ENCODE data around the gene SORCS1.

Gene SORCS1

DNA sequence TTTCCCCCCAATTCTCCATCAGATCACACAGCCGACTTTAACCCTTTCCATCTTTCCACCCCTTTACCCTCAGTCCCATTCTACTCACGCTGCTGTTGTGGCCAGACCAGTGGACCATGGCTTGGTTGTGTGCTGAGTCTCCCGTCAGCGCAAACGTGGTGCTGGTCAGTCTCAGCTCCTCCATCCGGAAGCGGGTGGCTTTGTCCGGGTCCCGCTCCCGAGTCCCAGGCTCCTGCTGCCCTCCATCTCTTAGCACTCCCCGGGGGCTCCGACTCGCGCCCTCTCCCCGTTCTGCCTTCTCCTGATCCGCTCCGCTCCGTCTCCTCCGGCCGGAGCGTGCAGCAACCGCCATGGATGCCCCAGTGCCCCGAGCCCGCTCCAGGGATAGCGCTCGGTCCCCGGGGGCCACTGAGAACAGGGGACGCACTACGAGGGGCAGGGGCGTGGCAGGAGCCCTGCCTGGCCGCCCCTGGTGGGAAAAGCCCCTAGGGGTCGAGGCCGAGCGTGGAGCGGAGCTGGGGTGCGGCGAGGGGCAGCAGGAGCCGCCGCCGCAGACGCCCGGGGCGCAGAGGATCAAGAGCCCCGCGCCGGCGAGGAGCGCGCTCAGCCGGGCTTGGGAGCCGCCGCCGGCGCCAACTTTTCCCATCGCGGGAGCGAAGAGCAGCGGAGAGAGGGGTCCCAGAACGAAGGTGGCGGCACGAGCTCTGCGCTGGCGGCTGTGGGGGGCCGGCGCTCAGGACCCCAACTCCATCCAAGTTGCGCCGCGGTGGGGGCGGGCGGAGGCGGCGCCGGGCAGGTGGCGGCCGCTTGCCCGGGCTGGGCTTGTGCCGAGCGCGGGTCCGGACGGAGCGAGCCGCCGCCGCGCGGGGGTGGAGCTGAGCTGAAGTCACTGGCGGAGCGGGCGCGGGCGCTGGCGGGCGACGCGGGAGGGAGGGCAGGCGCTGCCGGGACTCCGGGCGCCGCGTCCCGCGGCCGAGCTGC, at the start of gene SORCS1:
TSS of gene SORCS1 (minus strand) at position 826 of the 981 bp plus-strand sequence.
- H3K79me2 ChIP-seq (ENCODE audit: low read length), result no peaks in the 10 kb centered on the region
- no peak for DNase-seq
- no peak within 1 kb of the TSS for H3K9ac ChIP-seq (ENCODE audit: low read length)
- no peaks in the 10 kb centered on the region for H4K20me1 ChIP-seq (ENCODE audit: insufficient read depth, low read length)
- H3F3A ChIP-seq (ENCODE audit: insufficient read depth, low read length), result no peaks in the 10 kb centered on the region
- no peaks in the 10 kb centered on the region for H3K27me3 ChIP-seq (replicated peaks; ENCODE audit: insufficient read depth, low read length)
- no peaks in the 10 kb centered on the region for H3K4me1 ChIP-seq (ENCODE audit: low read length)
- no peak within 1 kb of the TSS for H3K27ac ChIP-seq (ENCODE audit: low read length)
- no peak within 1 kb of the TSS for H3K4me3 ChIP-seq (ENCODE audit: low read length)
- TF ChIP-seq, protein P1, sequence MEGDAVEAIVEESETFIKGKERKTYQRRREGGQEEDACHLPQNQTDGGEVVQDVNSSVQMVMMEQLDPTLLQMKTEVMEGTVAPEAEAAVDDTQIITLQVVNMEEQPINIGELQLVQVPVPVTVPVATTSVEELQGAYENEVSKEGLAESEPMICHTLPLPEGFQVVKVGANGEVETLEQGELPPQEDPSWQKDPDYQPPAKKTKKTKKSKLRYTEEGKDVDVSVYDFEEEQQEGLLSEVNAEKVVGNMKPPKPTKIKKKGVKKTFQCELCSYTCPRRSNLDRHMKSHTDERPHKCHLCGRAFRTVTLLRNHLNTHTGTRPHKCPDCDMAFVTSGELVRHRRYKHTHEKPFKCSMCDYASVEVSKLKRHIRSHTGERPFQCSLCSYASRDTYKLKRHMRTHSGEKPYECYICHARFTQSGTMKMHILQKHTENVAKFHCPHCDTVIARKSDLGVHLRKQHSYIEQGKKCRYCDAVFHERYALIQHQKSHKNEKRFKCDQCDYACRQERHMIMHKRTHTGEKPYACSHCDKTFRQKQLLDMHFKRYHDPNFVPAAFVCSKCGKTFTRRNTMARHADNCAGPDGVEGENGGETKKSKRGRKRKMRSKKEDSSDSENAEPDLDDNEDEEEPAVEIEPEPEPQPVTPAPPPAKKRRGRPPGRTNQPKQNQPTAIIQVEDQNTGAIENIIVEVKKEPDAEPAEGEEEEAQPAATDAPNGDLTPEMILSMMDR (IDR thresholded peaks at IDR 0.05; ENCODE audit: low read length), result no peak
- TF ChIP-seq EZH2phosphoT487 (IDR thresholded peaks at IDR 0.05; ENCODE audit: low read length) (no peak), EZH2 (optimal IDR thresholded peaks at IDR 0.05; ENCODE audit: low read depth, low read length) (no peak)
- no peak within 1 kb of the TSS for H3K4me2 ChIP-seq (ENCODE audit: low read depth, low read length)
- no peak within 1 kb of the TSS for H2AFZ ChIP-seq (ENCODE audit: low read length)
- H3K9me3 ChIP-seq (replicated peaks; ENCODE audit: insufficient read depth, low read length), result no peaks in the 10 kb centered on the region
- H3K9me2 ChIP-seq (replicated peaks; ENCODE audit: insufficient read depth, low read length), result no peaks in the 10 kb centered on the region
- H3K36me3 ChIP-seq (replicated peaks; ENCODE audit: insufficient read depth, low read length), result no peaks in the 10 kb centered on the region

DNA sequence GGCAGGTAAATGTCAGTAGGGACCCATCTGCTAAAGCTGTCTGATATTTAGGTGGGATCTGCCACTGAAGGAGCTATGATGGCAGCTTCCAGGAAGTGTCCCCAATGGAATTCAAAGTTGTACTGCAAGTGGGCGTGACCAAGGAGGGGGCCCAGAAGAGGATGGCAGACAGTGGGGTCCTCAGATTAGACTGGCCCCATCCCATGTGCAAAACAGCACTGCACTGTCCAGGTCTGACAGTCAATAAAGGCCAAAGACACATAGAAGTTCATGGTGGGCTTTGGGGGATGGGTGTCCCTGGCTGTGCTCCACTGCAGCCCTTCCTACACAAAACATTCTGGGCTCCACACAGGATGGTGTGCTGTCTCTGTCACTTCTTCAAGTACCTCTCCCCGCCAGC, 49.8 kb upstream of the SORCS1 start:
- no peaks in the 10 kb centered on the region for H3K36me3 ChIP-seq (replicated peaks; ENCODE audit: insufficient read depth, low read length)
- H3K27ac ChIP-seq (ENCODE audit: low read length), result no peak overlapping the region
- no peak for DNase-seq
- no peak overlapping the region for H3K9ac ChIP-seq (ENCODE audit: low read length)
- H3K9me2 ChIP-seq (replicated peaks; ENCODE audit: insufficient read depth, low read length), result no peaks in the 10 kb centered on the region
- no peaks in the 10 kb centered on the region for H3K27me3 ChIP-seq (replicated peaks; ENCODE audit: insufficient read depth, low read length)
- no peaks in the 10 kb centered on the region for H4K20me1 ChIP-seq (ENCODE audit: insufficient read depth, low read length)
- H3F3A ChIP-seq (ENCODE audit: insufficient read depth, low read length), result no peaks in the 10 kb centered on the region
- H3K4me3 ChIP-seq (ENCODE audit: low read length), result no peak overlapping the region
- H2AFZ ChIP-seq (ENCODE audit: low read length), result no peak overlapping the region
- H3K79me2 ChIP-seq (ENCODE audit: low read length), result no peaks in the 10 kb centered on the region
- H3K9me3 ChIP-seq (replicated peaks; ENCODE audit: insufficient read depth, low read length), result no peaks in the 10 kb centered on the region
- no peaks in the 10 kb centered on the region for H3K4me1 ChIP-seq (ENCODE audit: low read length)
- no peak overlapping the region for H3K4me2 ChIP-seq (ENCODE audit: low read depth, low read length)
- no peak for TF ChIP-seq EZH2phosphoT487 (IDR thresholded peaks at IDR 0.05; ENCODE audit: low read length)

DNA sequence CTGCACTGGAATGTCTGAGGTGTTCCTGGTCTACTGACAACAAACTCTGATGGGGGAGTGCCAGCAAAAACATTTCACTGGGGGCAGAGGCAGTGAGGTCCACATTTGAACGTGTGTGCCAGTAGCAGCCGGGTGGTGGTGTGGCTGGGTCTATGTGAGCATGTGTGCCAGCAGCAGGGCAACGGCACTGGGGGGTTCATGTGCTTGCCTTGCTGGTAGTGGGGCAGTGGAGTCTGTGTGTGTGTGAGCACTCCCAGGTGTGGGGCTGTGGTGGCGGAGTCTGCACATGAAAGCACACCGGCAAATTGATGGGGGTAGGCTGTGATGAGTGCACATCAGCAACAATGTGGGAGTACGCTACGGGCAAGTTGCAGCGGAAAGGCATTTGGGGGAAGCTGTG, 49.4 kb upstream of the SORCS1 start:
- no peaks in the 10 kb centered on the region for H3K27me3 ChIP-seq (replicated peaks; ENCODE audit: insufficient read depth, low read length)
- H3K4me1 ChIP-seq (ENCODE audit: low read length), result no peaks in the 10 kb centered on the region
- H3F3A ChIP-seq (ENCODE audit: insufficient read depth, low read length), result no peaks in the 10 kb centered on the region
- no peaks in the 10 kb centered on the region for H3K9me2 ChIP-seq (replicated peaks; ENCODE audit: insufficient read depth, low read length)
- no peak overlapping the region for H3K4me3 ChIP-seq (ENCODE audit: low read length)
- no peak overlapping the region for H2AFZ ChIP-seq (ENCODE audit: low read length)
- no peaks in the 10 kb centered on the region for H3K36me3 ChIP-seq (replicated peaks; ENCODE audit: insufficient read depth, low read length)
- DNase-seq, result no peak
- no peaks in the 10 kb centered on the region for H4K20me1 ChIP-seq (ENCODE audit: insufficient read depth, low read length)
- no peak overlapping the region for H3K4me2 ChIP-seq (ENCODE audit: low read depth, low read length)
- H3K79me2 ChIP-seq (ENCODE audit: low read length), result no peaks in the 10 kb centered on the region
- H3K9me3 ChIP-seq (replicated peaks; ENCODE audit: insufficient read depth, low read length), result no peaks in the 10 kb centered on the region
- TF ChIP-seq EZH2phosphoT487 (IDR thresholded peaks at IDR 0.05; ENCODE audit: low read length) (no peak), EZH2 (optimal IDR thresholded peaks at IDR 0.05; ENCODE audit: low read depth, low read length) (no peak)
- TF ChIP-seq, protein P1 (IDR thresholded peaks at IDR 0.05; ENCODE audit: low read length), result no peak
- no peak overlapping the region for H3K27ac ChIP-seq (ENCODE audit: low read length)
- no peak overlapping the region for H3K9ac ChIP-seq (ENCODE audit: low read length)

DNA sequence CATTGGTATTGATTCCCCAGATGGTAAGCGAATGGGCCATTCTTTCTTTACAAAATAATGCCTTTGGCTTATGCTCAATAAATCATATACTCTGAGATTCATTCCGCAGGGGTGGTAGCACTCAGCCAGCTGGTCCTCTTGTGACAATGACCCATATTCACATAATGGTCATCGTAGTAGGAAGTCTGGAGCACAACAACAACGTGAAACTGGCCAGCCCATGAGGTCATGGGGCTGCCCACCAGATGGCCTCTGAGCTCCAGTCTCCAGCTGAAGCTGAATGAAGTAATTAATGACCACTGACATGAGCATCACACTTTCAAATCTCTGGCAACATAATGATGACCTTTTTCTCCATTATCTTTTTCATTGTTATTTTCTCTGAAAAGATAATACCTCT, 42.3 kb upstream of the SORCS1 start:
- Histone ChIP-seq H3K9me2 (replicated peaks; ENCODE audit: insufficient read depth, low read length) (no peaks in the 10 kb centered on the region), H4K20me1 (ENCODE audit: insufficient read depth, low read length) (no peaks in the 10 kb centered on the region)
- no peak for DNase-seq

More for the DNA sequence above, 42.3 kb upstream of the SORCS1 start:
- TF ChIP-seq EZH2 (optimal IDR thresholded peaks at IDR 0.05; ENCODE audit: low read depth, low read length) (no peak), EZH2phosphoT487 (IDR thresholded peaks at IDR 0.05; ENCODE audit: low read length) (no peak)
- TF ChIP-seq, protein P1 (IDR thresholded peaks at IDR 0.05; ENCODE audit: low read length), result no peak
- Histone ChIP-seq H3K27ac (ENCODE audit: low read length) (no peak overlapping the region), H3K4me2 (ENCODE audit: low read depth, low read length) (no peak overlapping the region), H3K4me1 (ENCODE audit: low read length) (no peaks in the 10 kb centered on the region), H3K9me3 (replicated peaks; ENCODE audit: insufficient read depth, low read length) (no peaks in the 10 kb centered on the region), H3F3A (ENCODE audit: insufficient read depth, low read length) (no peaks in the 10 kb centered on the region), H3K4me3 (ENCODE audit: low read length) (no peak overlapping the region), H3K27me3 (replicated peaks; ENCODE audit: insufficient read depth, low read length) (no peaks in the 10 kb centered on the region), H3K36me3 (replicated peaks; ENCODE audit: insufficient read depth, low read length) (no peaks in the 10 kb centered on the region), H3K9ac (ENCODE audit: low read length) (no peak overlapping the region), H2AFZ (ENCODE audit: low read length) (no peak overlapping the region), H3K79me2 (ENCODE audit: low read length) (no peaks in the 10 kb centered on the region)
